Sigmoid colon (tissue), 4 donors: Measurements from ENCODE around the gene FAM9C.

ENCODE experiments used
- EP300 ChIP-seq, 4 donors: sonication (generic); formaldehyde crosslinking; IDR thresholded peaks; one replicate each; pipeline ENCODE4 v1.6.1; 2017; ENCODE audit warnings: antibody characterized with exemption in 4 of 4
- POLR2A ChIP-seq, 2 donors: fragments of 450-650 bp; IDR thresholded peaks; one replicate each; pipeline ENCODE4 v1.6.1; 2016; ENCODE audit warnings: antibody characterized with exemption in 2 of 2, mild to moderate bottlenecking in 2 of 2, moderate library complexity in 2 of 2
- POLR2AphosphoS5 ChIP-seq, 4 donors: sonication (generic); formaldehyde crosslinking; IDR thresholded peaks; one replicate each; pipeline ENCODE4 v1.6.1; 2017; ENCODE audit warnings: antibody characterized with exemption in 4 of 4
- TF ChIP-seq, protein P1 (sequence below), 4 experiments: fragments of 450-650 bp in 3 of 4; fragments of 200-600 bp in 1 of 4; IDR thresholded peaks; one replicate each; pipeline ENCODE4 v1.5.1; 2016 to 2019; ENCODE audit warnings: antibody characterized with exemption in 4 of 4, mild to moderate bottlenecking in 3 of 4, moderate library complexity in 2 of 4

DNA sequence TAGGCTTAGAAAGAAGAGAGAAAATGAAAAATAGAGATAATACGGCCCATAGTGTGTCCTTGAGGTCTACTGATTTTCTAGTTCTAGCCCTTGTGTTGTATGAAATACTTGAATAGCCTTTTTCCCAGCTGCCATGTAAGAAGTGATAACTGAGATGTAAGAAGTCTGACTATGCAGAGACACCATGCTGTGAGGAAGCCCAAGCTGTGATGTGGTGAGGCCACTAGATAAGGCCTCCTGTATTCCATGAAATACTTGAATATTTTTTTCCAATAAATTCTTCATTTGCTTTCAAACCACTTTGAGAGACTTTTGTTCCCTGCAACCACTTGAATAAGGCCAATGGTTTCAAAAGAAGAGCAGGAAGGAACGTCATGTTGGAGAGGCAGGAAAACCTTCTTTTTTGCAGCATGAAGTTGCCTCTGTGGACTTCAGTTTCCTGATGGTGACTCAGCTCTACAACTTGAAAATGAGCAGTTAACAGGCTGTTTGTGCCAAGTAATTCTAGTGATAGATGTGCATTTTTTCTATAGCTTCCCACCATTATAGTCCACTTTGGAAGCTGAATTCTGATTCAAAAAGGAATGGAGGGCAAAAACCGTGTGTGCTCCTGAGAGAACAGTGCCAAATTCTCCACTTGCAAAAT lies 25.5 kb upstream of the FAM9C start:
- TF ChIP-seq EP300 (IDR thresholded peaks at IDR 0.05): no peak
- no peak for TF ChIP-seq POLR2A (IDR thresholded peaks at IDR 0.05)
- TF ChIP-seq POLR2AphosphoS5 (IDR thresholded peaks at IDR 0.05): no peak
- TF ChIP-seq, protein P1, sequence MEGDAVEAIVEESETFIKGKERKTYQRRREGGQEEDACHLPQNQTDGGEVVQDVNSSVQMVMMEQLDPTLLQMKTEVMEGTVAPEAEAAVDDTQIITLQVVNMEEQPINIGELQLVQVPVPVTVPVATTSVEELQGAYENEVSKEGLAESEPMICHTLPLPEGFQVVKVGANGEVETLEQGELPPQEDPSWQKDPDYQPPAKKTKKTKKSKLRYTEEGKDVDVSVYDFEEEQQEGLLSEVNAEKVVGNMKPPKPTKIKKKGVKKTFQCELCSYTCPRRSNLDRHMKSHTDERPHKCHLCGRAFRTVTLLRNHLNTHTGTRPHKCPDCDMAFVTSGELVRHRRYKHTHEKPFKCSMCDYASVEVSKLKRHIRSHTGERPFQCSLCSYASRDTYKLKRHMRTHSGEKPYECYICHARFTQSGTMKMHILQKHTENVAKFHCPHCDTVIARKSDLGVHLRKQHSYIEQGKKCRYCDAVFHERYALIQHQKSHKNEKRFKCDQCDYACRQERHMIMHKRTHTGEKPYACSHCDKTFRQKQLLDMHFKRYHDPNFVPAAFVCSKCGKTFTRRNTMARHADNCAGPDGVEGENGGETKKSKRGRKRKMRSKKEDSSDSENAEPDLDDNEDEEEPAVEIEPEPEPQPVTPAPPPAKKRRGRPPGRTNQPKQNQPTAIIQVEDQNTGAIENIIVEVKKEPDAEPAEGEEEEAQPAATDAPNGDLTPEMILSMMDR (IDR thresholded peaks at IDR 0.05): no peak
